Ascending aorta (tissue), 2 donors: ENCODE results near the gene TMEM132D. TPM values are rescaled to one million over a fixed set of nuclear protein-coding genes. Genes with fewer than 3 reads are reported as not detected.

Source experiments
- DNase-seq, 2 donors: peaks; one replicate each; pipeline ENCODE4 v3.0.0-alpha.2; 2019; ENCODE audit warnings: low spot score in 2 of 2
- H3K27ac ChIP-seq, 2 donors: fragments of 200-600 bp; sonication (generic); one replicate each; pipeline ENCODE4 v1.5.1; 2016 to 2017; ENCODE audit warnings: mild to moderate bottlenecking in 1 of 2
- H3K27me3 ChIP-seq: fragments of 200-600 bp; sonication (generic); one replicate; pipeline ENCODE4 v1.5.1; 2017
- H3K36me3 ChIP-seq, 2 donors: fragments of 200-600 bp; sonication (generic); one replicate each; pipeline ENCODE4 v1.5.1; 2016
- H3K4me1 ChIP-seq, 2 donors: fragments of 200-600 bp; sonication (generic); one replicate each; pipeline ENCODE4 v1.5.1; 2016 to 2017; ENCODE audit warnings: mild to moderate bottlenecking in 1 of 2
- H3K4me3 ChIP-seq, 2 donors: fragments of 200-600 bp; sonication (generic); one replicate each; pipeline ENCODE4 v1.5.1; 2016 to 2017; ENCODE audit warnings: mild to moderate bottlenecking in 1 of 2
- H3K9me3 ChIP-seq, 2 donors: fragments of 200-600 bp; sonication (generic); one replicate each; pipeline ENCODE4 v1.5.1; 2016
- CTCF ChIP-seq, 3 experiments: fragments of 200-600 bp in 2 of 3; fragments of 450-650 bp in 1 of 3; sonication (generic) in 2 of 3; IDR thresholded peaks; one replicate each; pipeline ENCODE4 v1.5.1; 2016 to 2019; ENCODE audit warnings: antibody characterized with exemption in 3 of 3, mild to moderate bottlenecking in 1 of 3, moderate library complexity in 1 of 3
- intact Hi-C: fragments of 100-400 bp; cut with DNase I; formaldehyde crosslinking; loops from one replicate; pipeline ENCODE4 v1.15.1; 2023
- total RNA-seq: library from RNA; depleted of rRNA; stranded (reverse); fragments of >200 nt; gene quantifications from one replicate; pipeline ENCODE4 v1.1.0, GENCODE V29; 2016

Gene TMEM132D
- total RNA-seq, 1 donor from 2014 or later: not detected

GRCh38 chr12:129589503-129589902, 314.3 kb downstream of the TMEM132D start:
- Histone ChIP-seq H3K27ac (no peak overlapping the region), H3K9me3 (no peaks in the 10 kb centered on the region), H3K4me1 (no peaks in the 10 kb centered on the region), H3K4me3 (no peak overlapping the region), H3K36me3 (no peaks in the 10 kb centered on the region), H3K27me3 (no peaks in the 10 kb centered on the region)
- DNase-seq: no peak
- intact Hi-C loops: no loop called here
- no peak for TF ChIP-seq CTCF (IDR thresholded peaks at IDR 0.05)

GRCh38 chr12:129588142-129588541, 315.7 kb downstream of the TMEM132D start:
- intact Hi-C loops: no loop called here
- no peaks in the 10 kb centered on the region for H3K36me3 ChIP-seq
- no peaks in the 10 kb centered on the region for H3K27me3 ChIP-seq
- no peak overlapping the region for H3K27ac ChIP-seq
- no peak for DNase-seq
- no peaks in the 10 kb centered on the region for H3K4me1 ChIP-seq
- TF ChIP-seq CTCF (IDR thresholded peaks at IDR 0.05): no peak
- H3K9me3 ChIP-seq: no peaks in the 10 kb centered on the region
- H3K4me3 ChIP-seq: no peak overlapping the region

- Histone ChIP-seq H3K27ac (no peak overlapping the region), H3K36me3 (no peaks in the 10 kb centered on the region), H3K9me3 (no peaks in the 10 kb centered on the region), H3K4me3 (no peak overlapping the region), H3K27me3 (no peaks in the 10 kb centered on the region), H3K4me1 (no peaks in the 10 kb centered on the region)
- intact Hi-C loops: no loop called here
- TF ChIP-seq CTCF (IDR thresholded peaks at IDR 0.05): no peak
- no peak for DNase-seq
Measured at GRCh38 chr12:129585296-129585695, 318.5 kb downstream of the TMEM132D start.

GRCh38 chr12:129579879-129580278, 323.9 kb downstream of the TMEM132D start:
- intact Hi-C loops: no loop called here
- TF ChIP-seq CTCF (IDR thresholded peaks at IDR 0.05): no peak

GRCh38 chr12:129571901-129572494, 331.8 kb downstream of the TMEM132D start:
- Histone ChIP-seq H3K9me3 (no peaks in the 10 kb centered on the region), H3K4me3 (no peak overlapping the region), H3K27me3 (no peaks in the 10 kb centered on the region), H3K4me1 (no peaks in the 10 kb centered on the region), H3K36me3 (no peaks in the 10 kb centered on the region), H3K27ac (no peak overlapping the region)
- DNase-seq: no peak
- intact Hi-C loops: no loop called here
- no peak for TF ChIP-seq CTCF (IDR thresholded peaks at IDR 0.05)

More at GRCh38 chr12:129579879-129580278, 323.9 kb downstream of the TMEM132D start:
- H3K9me3 ChIP-seq: no peaks in the 10 kb centered on the region
- H3K36me3 ChIP-seq: no peaks in the 10 kb centered on the region
- no peaks in the 10 kb centered on the region for H3K4me1 ChIP-seq
- DNase-seq: no peak
- no peaks in the 10 kb centered on the region for H3K27me3 ChIP-seq
- H3K27ac ChIP-seq: no peak overlapping the region
- no peak overlapping the region for H3K4me3 ChIP-seq
